RWPE2 (cell line): Measurements from ENCODE around the gene INSL6.
"Not testable (repeated sequence)": the region's sequence is repeated elsewhere in the genome, so short reads cannot be mapped to it uniquely, and the experiment has no call there.

Experiments
- ATAC-seq: fragments of 200-7000 bp; cut with Tn5 transposase; 3 replicates; pipeline ENCODE4 v1.9.1; 2021; ENCODE audit warnings: low read depth
- DNase-seq: peaks from one replicate; pipeline ENCODE4 v3.0.0-alpha.2; 2020; ENCODE audit warnings: low spot score
- H3K27ac ChIP-seq: fragments of 450-650 bp; 2 replicates; pipeline ENCODE4 v1.5.1; 2017; ENCODE audit warnings: mild to moderate bottlenecking; ENCODE audit not compliant: poor library complexity, severe bottlenecking
- H3K27me3 ChIP-seq: fragments of 250-450 bp; sonication (Bioruptor Pico); 2 replicates; pipeline ENCODE4 v1.5.1; 2021; ENCODE audit warnings: mild to moderate bottlenecking, moderate library complexity; ENCODE audit not compliant: insufficient read depth, poor library complexity, severe bottlenecking
- H3K36me3 ChIP-seq: fragments of 250-450 bp; sonication (Bioruptor Pico); 2 replicates; pipeline ENCODE4 v1.5.1; 2020; ENCODE audit warnings: low read depth, mild to moderate bottlenecking, moderate library complexity
- H3K4me1 ChIP-seq: fragments of 250-450 bp; sonication (Bioruptor Pico); 2 replicates; pipeline ENCODE4 v1.5.1; 2021; ENCODE audit warnings: mild to moderate bottlenecking, moderate library complexity; ENCODE audit not compliant: insufficient read depth, poor library complexity, severe bottlenecking
- H3K4me3 ChIP-seq: fragments of 250-450 bp; sonication (Bioruptor Pico); 2 replicates; pipeline ENCODE4 v1.5.1; 2021; ENCODE audit warnings: mild to moderate bottlenecking, moderate library complexity; ENCODE audit not compliant: severe bottlenecking
- H3K9me3 ChIP-seq: fragments of 250-450 bp; sonication (Bioruptor Pico); 2 replicates; pipeline ENCODE4 v1.5.1; 2021; ENCODE audit warnings: mild to moderate bottlenecking, moderate library complexity; ENCODE audit not compliant: severe bottlenecking
- TF ChIP-seq, protein P1 (sequence below): fragments of 450-650 bp; IDR thresholded peaks from one replicate; pipeline ENCODE4 v1.5.1; 2017; ENCODE audit warnings: mild to moderate bottlenecking, moderate library complexity; ENCODE audit not compliant: poor library complexity, severe bottlenecking

Gene INSL6

DNA sequence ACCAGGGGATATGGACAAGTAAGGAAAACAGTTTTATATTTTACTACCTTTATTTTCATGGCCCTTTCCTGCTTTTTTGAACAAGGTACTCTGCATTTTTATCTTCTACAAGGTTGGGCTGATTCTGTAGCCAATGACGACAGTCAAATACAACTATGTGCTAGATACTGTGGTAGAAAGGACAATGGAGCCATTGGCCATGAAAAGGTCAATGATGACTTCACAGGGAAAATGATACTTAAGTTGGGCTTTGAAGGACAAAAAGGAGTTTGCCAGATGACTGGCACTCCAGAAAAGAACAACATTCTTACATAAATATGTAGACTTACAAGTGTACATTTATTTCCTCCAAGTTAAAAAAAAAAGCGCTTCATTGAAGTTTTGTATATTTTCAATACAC, 663 bp downstream of the INSL6 start:
- Histone ChIP-seq H3K4me3 (peak overlapping the region; percentile 43), H3K4me1 (peaks cover 11% of the 10 kb centered on the region), H3K36me3 (peaks cover 10% of the 10 kb centered on the region; the same call in 1 of the 2 replicates), H3K27ac (peak overlapping the region; percentile 6), H3K27me3 (no peaks in the 10 kb centered on the region), H3K9me3 (no peaks in the 10 kb centered on the region)
- DNase-seq: no peak
- TF ChIP-seq, protein P1, sequence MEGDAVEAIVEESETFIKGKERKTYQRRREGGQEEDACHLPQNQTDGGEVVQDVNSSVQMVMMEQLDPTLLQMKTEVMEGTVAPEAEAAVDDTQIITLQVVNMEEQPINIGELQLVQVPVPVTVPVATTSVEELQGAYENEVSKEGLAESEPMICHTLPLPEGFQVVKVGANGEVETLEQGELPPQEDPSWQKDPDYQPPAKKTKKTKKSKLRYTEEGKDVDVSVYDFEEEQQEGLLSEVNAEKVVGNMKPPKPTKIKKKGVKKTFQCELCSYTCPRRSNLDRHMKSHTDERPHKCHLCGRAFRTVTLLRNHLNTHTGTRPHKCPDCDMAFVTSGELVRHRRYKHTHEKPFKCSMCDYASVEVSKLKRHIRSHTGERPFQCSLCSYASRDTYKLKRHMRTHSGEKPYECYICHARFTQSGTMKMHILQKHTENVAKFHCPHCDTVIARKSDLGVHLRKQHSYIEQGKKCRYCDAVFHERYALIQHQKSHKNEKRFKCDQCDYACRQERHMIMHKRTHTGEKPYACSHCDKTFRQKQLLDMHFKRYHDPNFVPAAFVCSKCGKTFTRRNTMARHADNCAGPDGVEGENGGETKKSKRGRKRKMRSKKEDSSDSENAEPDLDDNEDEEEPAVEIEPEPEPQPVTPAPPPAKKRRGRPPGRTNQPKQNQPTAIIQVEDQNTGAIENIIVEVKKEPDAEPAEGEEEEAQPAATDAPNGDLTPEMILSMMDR: no peak
- ATAC-seq: no peak

- H3K4me1 ChIP-seq, H3K4me3 ChIP-seq, H3K27ac ChIP-seq, DNase-seq, ATAC-seq, H3K9me3 ChIP-seq, H3K27me3 ChIP-seq: not testable (repeated sequence)
- H3K36me3 ChIP-seq: peaks cover 10% of the 10 kb centered on the region; the same call in 1 of the 2 replicates
These were observed 4.8 kb downstream of the INSL6 start for GRCh38 chr9:5180631-5181030.

DNA sequence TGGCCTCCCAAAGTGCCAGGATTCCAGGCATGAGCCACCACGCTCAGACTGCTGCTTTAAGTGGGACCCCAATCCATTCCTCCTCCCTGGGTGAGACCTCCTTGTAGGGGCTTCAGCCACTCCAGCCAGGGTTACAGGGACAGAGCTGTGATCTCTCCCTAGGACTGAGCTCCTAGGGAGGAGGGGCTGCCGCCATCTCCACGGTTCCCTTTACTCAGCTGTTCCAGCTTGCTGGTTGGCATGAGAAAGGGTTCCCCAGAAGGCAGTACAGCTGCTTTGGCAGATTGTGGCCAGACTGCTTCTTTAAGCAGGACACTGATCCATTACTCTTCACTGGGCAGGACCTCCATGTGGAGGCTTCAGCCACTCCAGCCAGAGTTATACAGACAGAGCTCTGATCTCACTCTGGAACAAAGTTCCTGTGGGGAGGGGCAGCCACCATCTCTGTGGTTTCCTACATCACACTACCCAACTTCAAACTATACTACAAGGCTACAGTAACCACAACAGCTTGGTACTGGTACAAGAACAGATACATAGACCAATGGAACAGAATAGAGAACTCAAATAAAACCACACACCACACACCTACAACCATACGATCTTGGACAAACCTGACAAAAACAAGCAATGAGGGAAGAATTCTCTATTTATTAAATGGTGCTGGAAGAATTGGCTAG, 7.2 kb downstream of the INSL6 start:
- Histone ChIP-seq H3K27me3 (no peaks in the 10 kb centered on the region), H3K4me1 (peaks cover 4% of the 10 kb centered on the region), H3K36me3 (peaks cover 10% of the 10 kb centered on the region; the same call in 1 of the 2 replicates), H3K4me3 (no peak overlapping the region), H3K27ac (no peak overlapping the region), H3K9me3 (no peaks in the 10 kb centered on the region)
- TF ChIP-seq, protein P1: no peak
- ATAC-seq: no peak
- DNase-seq: peak; percentile 38

- Histone ChIP-seq H3K4me3 (no peak overlapping the region), H3K4me1 (no peaks in the 10 kb centered on the region), H3K9me3 (no peaks in the 10 kb centered on the region), H3K27ac (no peak overlapping the region), H3K27me3 (no peaks in the 10 kb centered on the region), H3K36me3 (no peaks in the 10 kb centered on the region)
- DNase-seq (no peak), ATAC-seq (no peak)
- TF ChIP-seq, protein P1: no peak
These were observed 39.2 kb downstream of the INSL6 start for GRCh38 chr9:5146241-5146640.

DNA sequence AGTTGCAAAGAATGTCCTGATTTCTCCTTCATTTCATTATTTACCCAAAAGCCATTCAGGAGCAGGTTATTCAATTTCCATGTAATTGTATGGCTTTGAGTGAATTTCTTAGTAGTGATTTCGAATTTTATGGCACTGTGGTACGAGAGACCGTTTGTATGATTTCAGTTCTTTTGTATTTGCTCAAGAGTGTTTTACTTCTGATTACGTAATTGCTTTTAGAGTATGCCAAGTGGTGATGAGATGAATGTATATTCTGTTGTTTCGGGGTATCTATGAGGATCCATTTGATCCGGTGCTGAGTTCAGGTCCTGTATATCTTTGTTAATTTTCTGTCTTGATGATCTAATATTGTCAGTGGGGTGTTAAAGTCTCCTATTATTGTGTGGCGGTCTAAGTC, 41.2 kb downstream of the INSL6 start:
- no peaks in the 10 kb centered on the region for H3K9me3 ChIP-seq
- H3K36me3 ChIP-seq: no peaks in the 10 kb centered on the region
- no peaks in the 10 kb centered on the region for H3K4me1 ChIP-seq
- no peaks in the 10 kb centered on the region for H3K27me3 ChIP-seq
- no peak overlapping the region for H3K4me3 ChIP-seq
- no peak for DNase-seq
- no peak overlapping the region for H3K27ac ChIP-seq
- TF ChIP-seq, protein P1: no peak
- ATAC-seq: no peak
